COR-L47 (cell line): ENCODE data around the gene CCDC14.
"Not testable (repeated sequence)": the region's sequence is repeated elsewhere in the genome, so short reads cannot be mapped to it uniquely, and the experiment has no call there.

Experiments
- DNase-seq: peaks from one replicate; lab custom pipeline; 2025; lab: John Stamatoyannopoulos, UW

CCDC14 gene

GRCh38 chr3:123964793-123965192 lies 3.8 kb upstream of the CCDC14 start:
- not testable (repeated sequence) for DNase-seq

- no peak for DNase-seq
Observed at GRCh38 chr3:123961508-123961856, 453 bp upstream of the CCDC14 start.

- DNase-seq, result no peak
Observed at GRCh38 chr3:123953735-123954134, 7.3 kb downstream of the CCDC14 start.

- no peak for DNase-seq
Observed at GRCh38 chr3:123952844-123953520, 8.0 kb downstream of the CCDC14 start.

GRCh38 chr3:123951522-123952447 lies 9.2 kb downstream of the CCDC14 start:
- DNase-seq, result no peak

GRCh38 chr3:123949641-123950040 lies 11.4 kb downstream of the CCDC14 start:
- DNase-seq, result no peak

- DNase-seq, result no peak
Observed at GRCh38 chr3:123948449-123948848, 12.6 kb downstream of the CCDC14 start.

GRCh38 chr3:123947482-123947881 lies 13.5 kb downstream of the CCDC14 start:
- no peak for DNase-seq

- no peak for DNase-seq
Observed at GRCh38 chr3:123941542-123941941, 19.5 kb downstream of the CCDC14 start.

GRCh38 chr3:123941121-123941520 lies 19.9 kb downstream of the CCDC14 start:
- no peak for DNase-seq

GRCh38 chr3:123939706-123940105 lies 21.3 kb downstream of the CCDC14 start:
- no peak for DNase-seq

- no peak for DNase-seq
Observed at GRCh38 chr3:123936400-123936799, 24.6 kb downstream of the CCDC14 start.

GRCh38 chr3:123935830-123936229 lies 25.2 kb downstream of the CCDC14 start:
- no peak for DNase-seq

GRCh38 chr3:123934250-123934649 lies 26.8 kb downstream of the CCDC14 start:
- DNase-seq, result no peak

- DNase-seq, result no peak
Observed at GRCh38 chr3:123930445-123930844, 30.6 kb downstream of the CCDC14 start.

GRCh38 chr3:123929325-123929724 lies 31.7 kb downstream of the CCDC14 start:
- no peak for DNase-seq

GRCh38 chr3:123926396-123926795 lies 34.6 kb downstream of the CCDC14 start:
- DNase-seq, result no peak

- DNase-seq, result no peak
Observed at GRCh38 chr3:123920868-123921267, 40.2 kb downstream of the CCDC14 start.

GRCh38 chr3:123920383-123920782 lies 40.6 kb downstream of the CCDC14 start:
- no peak for DNase-seq

- no peak for DNase-seq
Observed at GRCh38 chr3:123919353-123919752, 41.7 kb downstream of the CCDC14 start.

GRCh38 chr3:123914829-123915228 lies 46.2 kb downstream of the CCDC14 start:
- no peak for DNase-seq

- no peak for DNase-seq
Observed at GRCh38 chr3:123909785-123910184, 51.2 kb downstream of the CCDC14 start.

- DNase-seq, result no peak
Observed at GRCh38 chr3:123907720-123908119, 53.3 kb downstream of the CCDC14 start.
